K562 (cell line): ENCODE measurements around the gene FEM1B. TPM values are rescaled to one million over a fixed set of nuclear protein-coding genes. Genes with fewer than 3 reads are reported as not detected.

Experiments used
- ADNP ChIP-seq: fragments of 200-800 bp; sonication (Bioruptor generic); IDR thresholded peaks from 2 replicates; pipeline ENCODE4 v1.6.1; 2016; ENCODE audit warnings: missing genetic modification characterization, missing compliant biosample characterization
- CBFA2T3 ChIP-seq: fragments of 450-650 bp; IDR thresholded peaks from 2 replicates; pipeline ENCODE4 v1.6.1; 2017
- FOXP4 ChIP-seq: sonication (generic); formaldehyde crosslinking; IDR thresholded peaks from 2 replicates; pipeline ENCODE4 v1.8.0; 2022; ENCODE audit warnings: mild to moderate bottlenecking, missing genetic modification reagents, borderline replicate concordance
- PRMT5 ChIP-seq: sonication (generic); formaldehyde crosslinking; IDR thresholded peaks from 2 replicates; pipeline ENCODE4 v1.5.0; 2020; ENCODE audit warnings: missing genetic modification reagents
- RB1 ChIP-seq: fragments of 450-650 bp; IDR thresholded peaks from 2 replicates; pipeline ENCODE4 v1.6.1; 2017; ENCODE audit warnings: low read depth, mild to moderate bottlenecking
- SMARCA5 ChIP-seq: fragments of 450-650 bp; IDR thresholded peaks from 2 replicates; pipeline ENCODE4 v1.6.1; 2016
- polyA plus RNA-seq, 8 experiments: library from polyadenylated mRNA; depleted of rRNA in 4 of 8; stranded (reverse) in 5 of 8; unstranded in 3 of 8; fragments of >200 nt; fragmentation: Nextera tagmentation in 2 of 8; fragmentation: Illumina TruSeq in 1 of 8; extraction: Ambion mirVana in 2 of 8; extraction: Trizol in 1 of 8; gene quantifications; 2 replicates each; pipeline versions ENCODE4 v1.2.1 to v1.2.3, GENCODE V29; 2011 to 2014; ENCODE audit warnings: inconsistent platforms in 1 of 8, missing spikeins in 1 of 8
- total RNA-seq, 7 experiments: library from RNA; depleted of rRNA in 6 of 7; stranded (reverse); fragments of >200 nt in 6 of 7; fragmentation: Illumina TruSeq in 2 of 7; extraction: Trizol in 2 of 7; gene quantifications; 2 replicates each; pipeline versions ENCODE4 v1.2.1 to v1.2.3, GENCODE V29; 2011 to 2021; ENCODE audit warnings: low replicate concordance in 1 of 7
- TF ChIP-seq, protein P1 (sequence below): fragments of 450-650 bp; IDR thresholded peaks from 2 replicates; pipeline ENCODE4 v1.6.1; 2018; ENCODE audit not compliant: partially characterized antibody

Gene FEM1B
- total and polyA plus RNA-seq, 9 of the 15 experiments (the other 6 are each of a cell fraction or from before 2014, with no cell fraction given): 5.9 to 61.6 (median 20.1) TPM

- TF ChIP-seq, protein P1, sequence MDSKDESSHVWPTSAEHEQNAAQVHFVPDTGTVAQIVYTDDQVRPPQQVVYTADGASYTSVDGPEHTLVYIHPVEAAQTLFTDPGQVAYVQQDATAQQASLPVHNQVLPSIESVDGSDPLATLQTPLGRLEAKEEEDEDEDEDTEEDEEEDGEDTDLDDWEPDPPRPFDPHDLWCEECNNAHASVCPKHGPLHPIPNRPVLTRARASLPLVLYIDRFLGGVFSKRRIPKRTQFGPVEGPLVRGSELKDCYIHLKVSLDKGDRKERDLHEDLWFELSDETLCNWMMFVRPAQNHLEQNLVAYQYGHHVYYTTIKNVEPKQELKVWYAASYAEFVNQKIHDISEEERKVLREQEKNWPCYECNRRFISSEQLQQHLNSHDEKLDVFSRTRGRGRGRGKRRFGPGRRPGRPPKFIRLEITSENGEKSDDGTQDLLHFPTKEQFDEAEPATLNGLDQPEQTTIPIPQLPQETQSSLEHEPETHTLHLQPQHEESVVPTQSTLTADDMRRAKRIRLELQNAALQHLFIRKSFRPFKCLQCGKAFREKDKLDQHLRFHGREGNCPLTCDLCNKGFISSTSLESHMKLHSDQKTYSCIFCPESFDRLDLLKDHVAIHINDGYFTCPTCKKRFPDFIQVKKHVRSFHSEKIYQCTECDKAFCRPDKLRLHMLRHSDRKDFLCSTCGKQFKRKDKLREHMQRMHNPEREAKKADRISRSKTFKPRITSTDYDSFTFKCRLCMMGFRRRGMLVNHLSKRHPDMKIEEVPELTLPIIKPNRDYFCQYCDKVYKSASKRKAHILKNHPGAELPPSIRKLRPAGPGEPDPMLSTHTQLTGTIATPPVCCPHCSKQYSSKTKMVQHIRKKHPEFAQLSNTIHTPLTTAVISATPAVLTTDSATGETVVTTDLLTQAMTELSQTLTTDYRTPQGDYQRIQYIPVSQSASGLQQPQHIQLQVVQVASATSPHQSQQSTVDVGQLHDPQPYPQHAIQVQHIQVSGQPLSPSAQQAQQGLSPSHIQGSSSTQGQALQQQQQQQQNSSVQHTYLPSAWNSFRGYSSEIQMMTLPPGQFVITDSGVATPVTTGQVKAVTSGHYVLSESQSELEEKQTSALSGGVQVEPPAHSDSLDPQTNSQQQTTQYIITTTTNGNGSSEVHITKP: no peak
- TF ChIP-seq RB1 (no peak), SMARCA5 (no peak), CBFA2T3 (no peak), FOXP4 (no peak), PRMT5 (CRISPR knock-in tag) (no peak), ADNP (tag) (no peak)
Measured at GRCh38 chr15:68299436-68299835, 21.9 kb downstream of the FEM1B start (continued).
